ENCODE results near the gene PAM.

Gene PAM

GRCh38 chr5:102796009-102796408 lies 40.9 kb downstream of the PAM start:
- H3K27ac ChIP-seq (ENCODE audit: low read length), result no peak overlapping the region
- no peak overlapping the region for H3K9ac ChIP-seq (ENCODE audit: low read length in 2 of 2)
- H3K9me3 ChIP-seq (ENCODE audit: control insufficient read depth in 2 of 2, low read length in 2 of 2), result no peaks in the 10 kb centered on the region
- peaks cover 0 to 2% of the 10 kb centered on the region in 2 donors for H3K36me3 ChIP-seq (ENCODE audit: control insufficient read depth in 2 of 2, insufficient read depth in 2 of 2, low read length in 2 of 2)
- no peaks in the 10 kb centered on the region for H3K27me3 ChIP-seq (ENCODE audit: control insufficient read depth in 1 of 2, insufficient read depth in 2 of 2, low read length in 2 of 2)
- H3K4me3 ChIP-seq (ENCODE audit: low read length in 2 of 2), result no peak overlapping the region
- H3K4me1 ChIP-seq (ENCODE audit: control insufficient read depth, insufficient read depth, low read length), result no peaks in the 10 kb centered on the region

- Histone ChIP-seq H3K9me3 (ENCODE audit: control insufficient read depth in 2 of 2, low read length in 2 of 2) (no peaks in the 10 kb centered on the region), H3K36me3 (ENCODE audit: control insufficient read depth in 2 of 2, insufficient read depth in 2 of 2, low read length in 2 of 2) (peaks cover 0 to 2% of the 10 kb centered on the region in 2 donors), H3K27ac (ENCODE audit: low read length) (no peak overlapping the region), H3K4me1 (ENCODE audit: control insufficient read depth, insufficient read depth, low read length) (no peaks in the 10 kb centered on the region), H3K4me3 (ENCODE audit: low read length in 2 of 2) (no peak overlapping the region), H3K9ac (ENCODE audit: low read length in 2 of 2) (no peak overlapping the region), H3K27me3 (ENCODE audit: control insufficient read depth in 1 of 2, insufficient read depth in 2 of 2, low read length in 2 of 2) (no peaks in the 10 kb centered on the region)
Observed at GRCh38 chr5:102796498-102796897, 41.4 kb downstream of the PAM start.

GRCh38 chr5:102797322-102797884 lies 42.3 kb downstream of the PAM start:
- no peak overlapping the region for H3K9ac ChIP-seq (ENCODE audit: low read length in 2 of 2)
- peaks cover 0 to 2% of the 10 kb centered on the region in 2 donors for H3K36me3 ChIP-seq (ENCODE audit: control insufficient read depth in 2 of 2, insufficient read depth in 2 of 2, low read length in 2 of 2)
- no peaks in the 10 kb centered on the region for H3K9me3 ChIP-seq (ENCODE audit: control insufficient read depth in 2 of 2, low read length in 2 of 2)
- no peak overlapping the region for H3K4me3 ChIP-seq (ENCODE audit: low read length in 2 of 2)
- H3K4me1 ChIP-seq (ENCODE audit: control insufficient read depth, insufficient read depth, low read length), result no peaks in the 10 kb centered on the region
- H3K27me3 ChIP-seq (ENCODE audit: control insufficient read depth in 1 of 2, insufficient read depth in 2 of 2, low read length in 2 of 2), result no peaks in the 10 kb centered on the region
- H3K27ac ChIP-seq (ENCODE audit: low read length), result no peak overlapping the region

GRCh38 chr5:102798104-102798785 lies 43.1 kb downstream of the PAM start:
- no peaks in the 10 kb centered on the region for H3K27me3 ChIP-seq (ENCODE audit: control insufficient read depth in 1 of 2, insufficient read depth in 2 of 2, low read length in 2 of 2)
- H3K9me3 ChIP-seq (ENCODE audit: control insufficient read depth in 2 of 2, low read length in 2 of 2), result no peaks in the 10 kb centered on the region
- no peak overlapping the region for H3K27ac ChIP-seq (ENCODE audit: low read length)
- H3K4me3 ChIP-seq (ENCODE audit: low read length in 2 of 2), result no peak overlapping the region
- no peak overlapping the region for H3K9ac ChIP-seq (ENCODE audit: low read length in 2 of 2)
- no peaks in the 10 kb centered on the region for H3K4me1 ChIP-seq (ENCODE audit: control insufficient read depth, insufficient read depth, low read length)
- peaks cover 0 to 2% of the 10 kb centered on the region in 2 donors for H3K36me3 ChIP-seq (ENCODE audit: control insufficient read depth in 2 of 2, insufficient read depth in 2 of 2, low read length in 2 of 2)

GRCh38 chr5:102799017-102799416 lies 43.9 kb downstream of the PAM start:
- peaks cover 0 to 2% of the 10 kb centered on the region in 2 donors for H3K36me3 ChIP-seq (ENCODE audit: control insufficient read depth in 2 of 2, insufficient read depth in 2 of 2, low read length in 2 of 2)
- no peaks in the 10 kb centered on the region for H3K4me1 ChIP-seq (ENCODE audit: control insufficient read depth, insufficient read depth, low read length)
- no peaks in the 10 kb centered on the region for H3K27me3 ChIP-seq (ENCODE audit: control insufficient read depth in 1 of 2, insufficient read depth in 2 of 2, low read length in 2 of 2)
- H3K9me3 ChIP-seq (ENCODE audit: control insufficient read depth in 2 of 2, low read length in 2 of 2), result no peaks in the 10 kb centered on the region
- H3K27ac ChIP-seq (ENCODE audit: low read length), result no peak overlapping the region
- H3K9ac ChIP-seq (ENCODE audit: low read length in 2 of 2), result no peak overlapping the region
- H3K4me3 ChIP-seq (ENCODE audit: low read length in 2 of 2), result no peak overlapping the region

- no peak overlapping the region for H3K27ac ChIP-seq (ENCODE audit: low read length)
- H3K4me1 ChIP-seq (ENCODE audit: control insufficient read depth, insufficient read depth, low read length), result no peaks in the 10 kb centered on the region
- no peaks in the 10 kb centered on the region for H3K9me3 ChIP-seq (ENCODE audit: control insufficient read depth in 2 of 2, low read length in 2 of 2)
- H3K4me3 ChIP-seq (ENCODE audit: low read length in 2 of 2), result no peak overlapping the region
- no peak overlapping the region for H3K9ac ChIP-seq (ENCODE audit: low read length in 2 of 2)
- peaks cover 0 to 2% of the 10 kb centered on the region in 2 donors for H3K36me3 ChIP-seq (ENCODE audit: control insufficient read depth in 2 of 2, insufficient read depth in 2 of 2, low read length in 2 of 2)
- no peaks in the 10 kb centered on the region for H3K27me3 ChIP-seq (ENCODE audit: control insufficient read depth in 1 of 2, insufficient read depth in 2 of 2, low read length in 2 of 2)
Observed at GRCh38 chr5:102800427-102800826, 45.3 kb downstream of the PAM start.

- Histone ChIP-seq H3K27ac (ENCODE audit: low read length) (no peak overlapping the region), H3K9me3 (ENCODE audit: control insufficient read depth in 2 of 2, low read length in 2 of 2) (no peaks in the 10 kb centered on the region), H3K27me3 (ENCODE audit: control insufficient read depth in 1 of 2, insufficient read depth in 2 of 2, low read length in 2 of 2) (no peaks in the 10 kb centered on the region), H3K9ac (ENCODE audit: low read length in 2 of 2) (no peak overlapping the region), H3K36me3 (ENCODE audit: control insufficient read depth in 2 of 2, insufficient read depth in 2 of 2, low read length in 2 of 2) (peaks cover 0 to 2% of the 10 kb centered on the region in 2 donors), H3K4me1 (ENCODE audit: control insufficient read depth, insufficient read depth, low read length) (peaks cover 2% of the 10 kb centered on the region), H3K4me3 (ENCODE audit: low read length in 2 of 2) (no peak overlapping the region)
Observed at GRCh38 chr5:102801371-102801770, 46.3 kb downstream of the PAM start.

GRCh38 chr5:102802708-102803458 lies 47.8 kb downstream of the PAM start:
- no peak overlapping the region for H3K27ac ChIP-seq (ENCODE audit: low read length)
- H3K36me3 ChIP-seq (ENCODE audit: control insufficient read depth in 2 of 2, insufficient read depth in 2 of 2, low read length in 2 of 2), result peaks cover 0 to 2% of the 10 kb centered on the region in 2 donors
- no peak overlapping the region for H3K4me3 ChIP-seq (ENCODE audit: low read length in 2 of 2)
- no peaks in the 10 kb centered on the region for H3K9me3 ChIP-seq (ENCODE audit: control insufficient read depth in 2 of 2, low read length in 2 of 2)
- no peaks in the 10 kb centered on the region for H3K27me3 ChIP-seq (ENCODE audit: control insufficient read depth in 1 of 2, insufficient read depth in 2 of 2, low read length in 2 of 2)
- no peak overlapping the region for H3K9ac ChIP-seq (ENCODE audit: low read length in 2 of 2)
- peaks cover 2% of the 10 kb centered on the region for H3K4me1 ChIP-seq (ENCODE audit: control insufficient read depth, insufficient read depth, low read length)

GRCh38 chr5:102807878-102808502 lies 52.9 kb downstream of the PAM start:
- H3K36me3 ChIP-seq (ENCODE audit: control insufficient read depth in 2 of 2, insufficient read depth in 2 of 2, low read length in 2 of 2), result no peaks in the 10 kb centered on the region
- H3K9ac ChIP-seq (ENCODE audit: low read length in 2 of 2), result no peak overlapping the region
- no peak overlapping the region for H3K27ac ChIP-seq (ENCODE audit: low read length)
- peaks cover 2% of the 10 kb centered on the region for H3K4me1 ChIP-seq (ENCODE audit: control insufficient read depth, insufficient read depth, low read length)
- H3K9me3 ChIP-seq (ENCODE audit: control insufficient read depth in 2 of 2, low read length in 2 of 2), result no peaks in the 10 kb centered on the region
- H3K27me3 ChIP-seq (ENCODE audit: control insufficient read depth in 1 of 2, insufficient read depth in 2 of 2, low read length in 2 of 2), result no peaks in the 10 kb centered on the region
- no peak overlapping the region for H3K4me3 ChIP-seq (ENCODE audit: low read length in 2 of 2)

- Histone ChIP-seq H3K36me3 (ENCODE audit: control insufficient read depth in 2 of 2, insufficient read depth in 2 of 2, low read length in 2 of 2) (no peaks in the 10 kb centered on the region), H3K27me3 (ENCODE audit: control insufficient read depth in 1 of 2, insufficient read depth in 2 of 2, low read length in 2 of 2) (no peaks in the 10 kb centered on the region), H3K27ac (ENCODE audit: low read length) (no peak overlapping the region), H3K9me3 (ENCODE audit: control insufficient read depth in 2 of 2, low read length in 2 of 2) (no peaks in the 10 kb centered on the region), H3K4me3 (ENCODE audit: low read length in 2 of 2) (no peak overlapping the region), H3K4me1 (ENCODE audit: control insufficient read depth, insufficient read depth, low read length) (peaks cover 2% of the 10 kb centered on the region), H3K9ac (ENCODE audit: low read length in 2 of 2) (no peak overlapping the region)
Observed at GRCh38 chr5:102809033-102809432, 53.9 kb downstream of the PAM start.
